Thoracic aorta (tissue), 2 donors: Measurements from ENCODE around the gene KCNK3. TPM values are rescaled to one million over a fixed set of nuclear protein-coding genes. Genes with fewer than 3 reads are reported as not detected.
"Not testable (repeated sequence)": the region's sequence is repeated elsewhere in the genome, so short reads cannot be mapped to it uniquely, and the experiment has no call there.

Experiments used
- ATAC-seq: fragments of 150-250 bp; one replicate; pipeline ENCODE4 v1.8.0; 2017; ENCODE audit warnings: low read depth; ENCODE audit not compliant: insufficient number of reproducible peaks, low FRiP score
- DNase-seq: peaks from one replicate; pipeline ENCODE4 v3.0.0-alpha.2; 2020; ENCODE audit warnings: low spot score
- H3K27ac ChIP-seq, 2 donors: fragments of 200-600 bp; sonication (generic); 1 replicate in 1 of 2; 2 replicates in 1 of 2; pipeline ENCODE4 v1.5.1; 2016; ENCODE audit warnings: mild to moderate bottlenecking in 2 of 2, moderate library complexity in 2 of 2
- H3K27me3 ChIP-seq: fragments of 200-600 bp; sonication (generic); replicated peaks from 2 replicates; pipeline ENCODE4 v1.6.0; 2016; ENCODE audit warnings: mild to moderate bottlenecking; ENCODE audit not compliant: insufficient read depth
- H3K36me3 ChIP-seq: fragments of 200-600 bp; sonication (generic); one replicate; pipeline ENCODE4 v1.5.1; 2016
- H3K4me1 ChIP-seq, 2 donors: fragments of 200-600 bp; sonication (generic); 1 replicate in 1 of 2; 2 replicates in 1 of 2; pipeline versions ENCODE4 v1.5.1 to v1.6.0; 2016; ENCODE audit warnings: low read depth in 2 of 2, mild to moderate bottlenecking in 1 of 2; ENCODE audit not compliant: control insufficient read depth in 1 of 2
- H3K4me3 ChIP-seq: fragments of 200-600 bp; sonication (generic); 2 replicates; pipeline ENCODE4 v1.5.1; 2016; ENCODE audit warnings: mild to moderate bottlenecking
- H3K9me3 ChIP-seq: fragments of 200-600 bp; sonication (generic); 2 replicates; pipeline ENCODE4 v1.5.1; 2016
- total RNA-seq, 2 donors: library from RNA; depleted of rRNA; stranded (reverse); fragments of >200 nt; gene quantifications; one replicate each; pipeline versions ENCODE4 v1.1.0 to v1.2.3, GENCODE V29; 2016
- TF ChIP-seq, protein P1 (sequence below): fragments of 200-600 bp; sonication (generic); IDR thresholded peaks from one replicate; pipeline ENCODE4 v1.5.1; 2019; ENCODE audit warnings: antibody characterized with exemption

Gene KCNK3
- total RNA-seq, 2 donors from 2014 or later: 6.9 to 19.6 TPM

DNA sequence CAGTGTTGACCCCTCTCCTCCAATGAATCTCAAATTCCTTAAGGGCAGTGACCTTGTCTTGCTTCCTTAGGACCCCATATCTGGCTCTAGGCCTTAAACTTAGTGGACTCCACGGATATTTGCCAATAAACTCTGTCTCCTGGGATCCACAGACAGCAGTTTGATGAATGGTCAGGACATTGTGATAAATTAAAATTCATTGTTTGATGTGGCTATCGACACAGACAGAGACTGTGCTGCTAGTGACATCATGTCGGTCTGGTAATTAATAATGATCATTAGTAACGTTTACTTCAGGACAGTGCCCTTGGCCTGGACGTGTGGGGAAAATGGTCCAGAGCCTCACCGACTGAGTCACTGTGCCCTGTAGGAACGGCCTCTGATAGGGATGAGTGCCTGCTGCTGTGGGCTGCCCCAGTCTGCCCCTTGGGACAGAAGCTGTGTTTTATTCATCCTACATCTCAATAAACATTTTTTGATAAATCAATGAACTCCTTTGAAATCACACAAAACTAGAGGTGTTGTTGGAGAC, 66.3 kb downstream of the KCNK3 start:
- ATAC-seq (no peak), DNase-seq (no peak)
- Histone ChIP-seq H3K4me3 (no peak overlapping the region), H3K27ac (peak overlapping the region in 1 of 2 donors; percentile 67), H3K36me3 (no peaks in the 10 kb centered on the region), H3K27me3 (no peaks in the 10 kb centered on the region), H3K4me1 (peaks cover 12 to 33% of the 10 kb centered on the region in 2 donors), H3K9me3 (no peaks in the 10 kb centered on the region)
- TF ChIP-seq, protein P1, sequence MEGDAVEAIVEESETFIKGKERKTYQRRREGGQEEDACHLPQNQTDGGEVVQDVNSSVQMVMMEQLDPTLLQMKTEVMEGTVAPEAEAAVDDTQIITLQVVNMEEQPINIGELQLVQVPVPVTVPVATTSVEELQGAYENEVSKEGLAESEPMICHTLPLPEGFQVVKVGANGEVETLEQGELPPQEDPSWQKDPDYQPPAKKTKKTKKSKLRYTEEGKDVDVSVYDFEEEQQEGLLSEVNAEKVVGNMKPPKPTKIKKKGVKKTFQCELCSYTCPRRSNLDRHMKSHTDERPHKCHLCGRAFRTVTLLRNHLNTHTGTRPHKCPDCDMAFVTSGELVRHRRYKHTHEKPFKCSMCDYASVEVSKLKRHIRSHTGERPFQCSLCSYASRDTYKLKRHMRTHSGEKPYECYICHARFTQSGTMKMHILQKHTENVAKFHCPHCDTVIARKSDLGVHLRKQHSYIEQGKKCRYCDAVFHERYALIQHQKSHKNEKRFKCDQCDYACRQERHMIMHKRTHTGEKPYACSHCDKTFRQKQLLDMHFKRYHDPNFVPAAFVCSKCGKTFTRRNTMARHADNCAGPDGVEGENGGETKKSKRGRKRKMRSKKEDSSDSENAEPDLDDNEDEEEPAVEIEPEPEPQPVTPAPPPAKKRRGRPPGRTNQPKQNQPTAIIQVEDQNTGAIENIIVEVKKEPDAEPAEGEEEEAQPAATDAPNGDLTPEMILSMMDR: no peak

DNA sequence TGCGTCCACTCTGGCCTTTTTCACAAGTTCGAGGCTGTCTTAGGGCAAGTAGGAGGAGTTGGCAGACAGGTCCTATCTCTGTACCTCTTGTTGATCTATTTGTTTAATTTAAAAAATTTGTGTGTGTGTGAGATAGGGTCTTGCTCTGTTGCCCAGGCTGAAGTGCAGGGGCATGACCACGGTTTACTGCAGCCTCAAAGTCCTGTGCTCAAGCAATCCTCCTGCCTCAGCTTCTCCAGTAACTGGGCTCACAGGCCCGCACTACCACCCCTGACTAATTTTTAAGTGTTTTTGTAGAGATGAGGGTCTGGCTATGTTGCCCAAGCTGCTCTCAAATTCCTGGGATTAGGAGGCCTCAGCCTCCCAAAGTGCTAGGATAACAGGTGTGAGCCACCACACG, 67.3 kb downstream of the KCNK3 start:
- no peaks in the 10 kb centered on the region for H3K36me3 ChIP-seq
- ATAC-seq: no peak

DNA sequence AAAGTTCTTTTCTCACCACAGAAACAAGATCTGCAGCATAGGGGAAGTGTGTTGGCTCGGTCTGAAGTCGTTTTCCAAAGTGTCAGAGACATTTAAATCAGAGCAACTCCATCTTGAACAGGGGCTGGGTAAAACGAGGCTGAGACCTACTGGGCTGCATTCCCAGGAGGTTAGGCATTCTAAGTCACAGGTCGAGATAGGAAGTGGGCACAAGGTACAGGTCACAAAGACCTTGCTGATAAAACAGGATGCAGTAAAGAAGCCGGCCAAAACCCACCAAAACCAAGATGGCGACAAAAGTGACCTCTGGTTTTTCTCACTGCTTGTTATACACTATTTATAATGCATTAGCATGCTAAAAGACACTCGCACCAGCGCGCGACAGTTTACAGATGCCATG, 68.5 kb downstream of the KCNK3 start:
- not testable (repeated sequence) for H3K27me3 ChIP-seq, H3K9me3 ChIP-seq, H3K36me3 ChIP-seq, ATAC-seq, H3K4me3 ChIP-seq, DNase-seq, H3K27ac ChIP-seq
- H3K4me1 ChIP-seq: peaks cover 21 to 46% of the 10 kb centered on the region in 2 donors

More for the DNA sequence above, 67.3 kb downstream of the KCNK3 start:
- DNase-seq: no peak
- no peak overlapping the region for H3K4me3 ChIP-seq
- peaks cover 12 to 35% of the 10 kb centered on the region in 2 donors for H3K4me1 ChIP-seq
- H3K27me3 ChIP-seq: no peaks in the 10 kb centered on the region
- no peaks in the 10 kb centered on the region for H3K9me3 ChIP-seq
- H3K27ac ChIP-seq: no peak overlapping the region
- TF ChIP-seq, protein P1: no peak

DNA sequence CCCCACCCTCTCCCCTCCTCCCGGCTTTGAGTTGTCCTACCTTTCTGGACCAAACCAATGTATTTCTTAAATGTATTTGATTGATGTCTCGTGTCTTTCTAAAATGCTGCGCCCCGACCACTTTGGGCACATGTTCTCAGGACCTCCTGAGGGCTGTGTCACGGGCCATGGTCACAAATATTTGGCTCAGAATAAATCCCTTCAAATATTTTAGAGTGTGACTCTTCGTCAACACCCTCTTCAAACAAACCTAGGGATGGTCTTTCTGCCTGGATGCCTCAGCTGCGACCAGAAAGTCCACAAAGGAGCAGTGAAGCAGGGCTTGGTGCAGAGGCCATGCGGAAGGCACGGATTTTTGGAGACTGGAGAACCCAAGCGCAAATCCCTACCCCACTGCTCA, 70.5 kb downstream of the KCNK3 start:
- TF ChIP-seq, protein P1: no peak
- no peaks in the 10 kb centered on the region for H3K27me3 ChIP-seq
- DNase-seq: no peak
- H3K9me3 ChIP-seq: no peaks in the 10 kb centered on the region
- H3K36me3 ChIP-seq: no peaks in the 10 kb centered on the region
- ATAC-seq: no peak
- no peak overlapping the region for H3K4me3 ChIP-seq
- no peak overlapping the region for H3K27ac ChIP-seq
- peaks cover 25 to 42% of the 10 kb centered on the region in 2 donors for H3K4me1 ChIP-seq

- H3K27me3 ChIP-seq: no peaks in the 10 kb centered on the region
- ATAC-seq: peak; percentile 94
- H3K4me1 ChIP-seq: peaks cover 19 to 42% of the 10 kb centered on the region in 2 donors
- H3K9me3 ChIP-seq: no peaks in the 10 kb centered on the region
- TF ChIP-seq, protein P1: no peak
- H3K4me3 ChIP-seq: peak within 1 kb of the TSS; percentile 94
- peak within 1 kb of the TSS; percentile 88 to 90 for H3K27ac ChIP-seq
- H3K36me3 ChIP-seq: no peaks in the 10 kb centered on the region
- DNase-seq: peak; percentile 26
Measured at GRCh38 chr2:26764078-26764887, 71.8 kb downstream of the KCNK3 start, which contains the start of gene SLC35F6. TSS of gene SLC35F6 (plus strand) at chr2:26764284. CDS start at chr2:26764350, 66 bp downstream.
